HepG2 (cell line): Measurements from ENCODE around the gene COMP. TPM values are rescaled to one million over a fixed set of nuclear protein-coding genes. Genes with fewer than 3 reads are reported as not detected.
A peak's percentile ranks its signal among the peaks of the same experiment; 100 is the strongest.

Source experiments
- ATAC-seq: fragments of 200-7000 bp; cut with Tn5 transposase; 3 replicates; pipeline ENCODE4 v1.9.1; 2020; ENCODE audit warnings: mild to moderate bottlenecking, moderate library complexity
- BruUV-seq: library from RNA; stranded (reverse); fragments of 400-500 nt; replicated peaks from 2 replicates; lab custom pipeline; 2021; lab: Mats Ljungman, UMichigan
- CTCF ChIA-PET: fragments of 300-600 bp; formaldehyde crosslinking; extraction: SDS; loops from one replicate; lab custom pipeline; 2021; ENCODE audit warnings: low total read pairs, inconsistent platforms, low intra/inter-chr PET ratio; lab: Yijun Ruan, JAX
- POLR2A ChIA-PET: fragments of 350-600 bp; sonication (Branson Sonifier 250); formaldehyde crosslinking; loops from one replicate; lab custom pipeline; 2020; ENCODE audit warnings: antibody characterized with exemption, inconsistent platforms; lab: Yijun Ruan, JAX
- DNase-seq: peaks from one replicate; pipeline ENCODE4 v3.0.0-alpha.2; 2015; ENCODE audit warnings: low spot score
- FAIRE-seq: peaks from 3 replicates; lab custom pipeline; 2011; peaks lifted over from hg19 to GRCh38; lab: Jason Lieb, UNC
- H2AFZ ChIP-seq: one replicate; pipeline ENCODE4 v1.6.1; 2011; ENCODE audit warnings: low read length, inconsistent platforms
- H3K27ac ChIP-seq: fragments of 300-600 bp; 3 replicates; pipeline ENCODE4 v1.8.0; 2011; ENCODE audit warnings: mixed run types, mild to moderate bottlenecking, mixed read lengths, low read length, inconsistent platforms; ENCODE audit not compliant: insufficient read depth; ENCODE audit errors: extremely low read length
- H3K27me3 ChIP-seq, 2 experiments: fragments of 200-600 bp in 1 of 2; 2 replicates in 1 of 2; 3 replicates in 1 of 2; pipeline versions ENCODE4 v1.6.0 to v1.8.0; 2011; ENCODE audit warnings: low read length in 2 of 2, mild to moderate bottlenecking in 2 of 2, moderate library complexity in 2 of 2, inconsistent platforms in 1 of 2; ENCODE audit not compliant: insufficient read depth in 2 of 2, control insufficient read depth in 1 of 2
- H3K36me3 ChIP-seq, 2 experiments: fragments of 200-600 bp in 1 of 2; replicated peaks in 1 of 2; 2 replicates in 1 of 2; 3 replicates in 1 of 2; pipeline versions ENCODE4 v1.5.1 to v1.8.0; 2011; ENCODE audit warnings: low read length in 2 of 2, inconsistent platforms in 1 of 2; ENCODE audit not compliant: insufficient read depth in 2 of 2, control insufficient read depth in 1 of 2
- H3K4me1 ChIP-seq: 2 replicates; pipeline ENCODE4 v1.5.1; 2012; ENCODE audit warnings: low read length, inconsistent platforms; ENCODE audit not compliant: insufficient read depth
- H3K4me2 ChIP-seq: 2 replicates; pipeline ENCODE4 v1.6.0; 2011; ENCODE audit warnings: low read depth, low read length, inconsistent platforms
- H3K4me3 ChIP-seq, 3 experiments: fragments of 200-600 bp in 1 of 3; sonication (generic), shearing (Covaris generic) in 1 of 3; replicated peaks in 1 of 3; 2 replicates each; pipeline ENCODE4 v1.5.1; 2011 to 2016; ENCODE audit warnings: low read length in 3 of 3, inconsistent platforms in 2 of 3, low read depth in 2 of 3, mild to moderate bottlenecking in 2 of 3, control low read depth in 1 of 3, mixed read lengths in 1 of 3; ENCODE audit not compliant: insufficient read depth in 1 of 3
- H3K79me2 ChIP-seq: one replicate; pipeline ENCODE4 v1.6.1; 2011; ENCODE audit warnings: low read length, inconsistent platforms; ENCODE audit not compliant: insufficient read depth
- H3K9ac ChIP-seq: 2 replicates; pipeline ENCODE4 v1.6.0; 2011; ENCODE audit warnings: mild to moderate bottlenecking, low read depth, low read length, inconsistent platforms; ENCODE audit not compliant: insufficient read depth
- H3K9me3 ChIP-seq: 2 replicates; pipeline ENCODE4 v1.5.1; 2012; ENCODE audit warnings: mild to moderate bottlenecking, low read length
- H4K20me1 ChIP-seq: 2 replicates; pipeline ENCODE4 v1.6.0; 2011; ENCODE audit warnings: inconsistent platforms, mild to moderate bottlenecking, low read length, moderate library complexity; ENCODE audit not compliant: insufficient read depth
- EP300 ChIP-seq, 3 experiments: sonication (generic) in 1 of 3; formaldehyde crosslinking in 1 of 3; IDR thresholded peaks; 2 replicates each; pipeline versions ENCODE4 v1.5.1 to v1.6.1; 2011 to 2020; ENCODE audit warnings: low read depth in 2 of 3, low read length in 2 of 3, borderline replicate concordance in 1 of 3, improper control_type of control experiment in 1 of 3, mild to moderate bottlenecking in 1 of 3, missing genetic modification reagents in 1 of 3, moderate library complexity in 1 of 3
- HIVEP1 ChIP-seq: sonication (generic); formaldehyde crosslinking; IDR thresholded peaks from 2 replicates; pipeline ENCODE4 v1.4.0; 2020; ENCODE audit warnings: mild to moderate bottlenecking, missing genetic modification reagents
- MAZ ChIP-seq, 2 experiments: sonication (generic) in 1 of 2; formaldehyde crosslinking in 1 of 2; IDR thresholded peaks; 2 replicates each; pipeline versions ENCODE4 v1.5.0 to v1.6.1; 2012 to 2020; ENCODE audit warnings: low read depth in 2 of 2, mild to moderate bottlenecking in 2 of 2, borderline replicate concordance in 1 of 2, improper control_type of control experiment in 1 of 2, low read length in 1 of 2, missing genetic modification reagents in 1 of 2, moderate library complexity in 1 of 2
- MED1 ChIP-seq: sonication (generic); formaldehyde crosslinking; IDR thresholded peaks from 2 replicates; pipeline ENCODE4 v1.4.0; 2020; ENCODE audit warnings: missing genetic modification reagents
- MEIS1 ChIP-seq: sonication (generic); formaldehyde crosslinking; IDR thresholded peaks from 2 replicates; pipeline ENCODE4 v1.9.0; 2021; ENCODE audit warnings: mild to moderate bottlenecking, missing genetic modification reagents, moderate library complexity, borderline replicate concordance
- MEIS2 ChIP-seq: sonication (generic); formaldehyde crosslinking; IDR thresholded peaks from 2 replicates; pipeline ENCODE4 v1.9.0; 2021; ENCODE audit warnings: mild to moderate bottlenecking, missing genetic modification reagents
- NCOA2 ChIP-seq: sonication (generic); formaldehyde crosslinking; IDR thresholded peaks from 2 replicates; pipeline ENCODE4 v1.8.0; 2022; ENCODE audit warnings: inconsistent platforms
- RFX3 ChIP-seq: IDR thresholded peaks from 2 replicates; pipeline ENCODE4 v1.6.1; 2016; ENCODE audit warnings: missing biosample characterization, missing genetic modification reagents
- THRA ChIP-seq: sonication (generic); formaldehyde crosslinking; IDR thresholded peaks from 2 replicates; pipeline ENCODE4 v1.4.0; 2020; ENCODE audit warnings: missing genetic modification reagents, borderline replicate concordance
- ZBTB43 ChIP-seq: sonication (generic); formaldehyde crosslinking; conservative IDR thresholded peaks from 2 replicates; pipeline ENCODE4 v1.4.0; 2020; ENCODE audit warnings: missing genetic modification reagents
- ZBTB46 ChIP-seq: sonication (generic); formaldehyde crosslinking; IDR thresholded peaks from 2 replicates; pipeline ENCODE4 v1.4.0; 2020; ENCODE audit warnings: mild to moderate bottlenecking, missing genetic modification reagents, borderline replicate concordance
- ZMYM3 ChIP-seq: sonication (generic); formaldehyde crosslinking; IDR thresholded peaks from 2 replicates; pipeline ENCODE4 v1.5.1; 2020; ENCODE audit warnings: mild to moderate bottlenecking, missing genetic modification reagents
- ZNF335 ChIP-seq: sonication (generic); formaldehyde crosslinking; IDR thresholded peaks from 2 replicates; pipeline ENCODE4 v1.4.0; 2020; ENCODE audit warnings: missing genetic modification reagents
- ZNF343 ChIP-seq: sonication (generic); formaldehyde crosslinking; IDR thresholded peaks from 2 replicates; pipeline ENCODE4 v1.4.0; 2020; ENCODE audit warnings: mild to moderate bottlenecking, missing genetic modification reagents
- ZNF800 ChIP-seq: sonication (generic); formaldehyde crosslinking; IDR thresholded peaks from 2 replicates; pipeline ENCODE4 v1.4.0; 2020; ENCODE audit warnings: missing genetic modification reagents
- WGBS: methylation state at CpG from one replicate; pipeline ENCODE4 v1.1.6; 2017; ENCODE audit warnings: low lambda C conversion rate; 5-methylcytosine and 5-hydroxymethylcytosine counted together
- in situ Hi-C: cut with HindIII; loops from 2 replicates; pipeline ENCODE4 v1.10.0; 2017; ENCODE audit warnings: low pct_unique_long_range_greater_than_20kb; ENCODE audit not compliant: extremely low pct_ligation_motif_present
- intact Hi-C: fragments of 100-400 bp; cut with micrococcal nuclease; formaldehyde crosslinking; loops from one replicate; pipeline ENCODE4 v1.10.0; 2022; ENCODE audit not compliant: unreplicated experiment
- polyA plus RNA-seq, 8 experiments: library from polyadenylated mRNA; depleted of rRNA in 3 of 8; stranded (reverse) in 7 of 8; unstranded in 1 of 8; fragments of >200 nt; fragmentation: Illumina TruSeq in 4 of 8; extraction: Trizol in 4 of 8; gene quantifications; 2 replicates each; pipeline versions ENCODE4 v1.2.1 to v1.2.3, GENCODE V29; 2011 to 2016; ENCODE audit warnings: low read depth in 4 of 8, missing spikeins in 1 of 8, mixed read lengths in 1 of 8; ENCODE audit not compliant: insufficient read depth in 1 of 8
- total RNA-seq, 5 experiments: library from RNA; depleted of rRNA; stranded (reverse); fragments of >200 nt; fragmentation: Illumina TruSeq; extraction: Trizol; gene quantifications; 2 replicates each; pipeline ENCODE4 v1.2.3, GENCODE V29; 2016; ENCODE audit warnings: low read depth in 1 of 5

COMP gene
- total and polyA plus RNA-seq, 2 of the 13 experiments (the other 11 are each of a cell fraction or from before 2014, with no cell fraction given), result 0.04 to 0.13 TPM

GRCh38 chr19:18798384-18799352 is 7.6 kb upstream of the COMP start:
- WGBS, result 11% methylated on average over 13 of the region's 22 CpGs
- Histone ChIP-seq H3K79me2 (no peaks in the 10 kb centered on the region), H2AFZ (no peak overlapping the region), H3K4me2 (peak overlapping the region; percentile 61), H3K9ac (no peak overlapping the region), H3K27ac (no peak overlapping the region), H3K27me3 (peaks cover 2 to 24% of the 10 kb centered on the region in 2 experiments; a peak in 4 of 5 replicates), H4K20me1 (no peaks in the 10 kb centered on the region), H3K36me3 (no peaks in the 10 kb centered on the region), H3K4me3 (peak overlapping the region in 1 of 3 experiments; percentile 36; a peak in 1 of 6 replicates), H3K4me1 (peaks cover 61% of the 10 kb centered on the region), H3K9me3 (no peaks in the 10 kb centered on the region)
- CTCF ChIA-PET, result no interaction called here
- FAIRE-seq (peak; percentile 42), DNase-seq (peak; percentile 75), ATAC-seq (peak; percentile 75)
- intact Hi-C loops (loop anchor here (5.0 kb wide), 1 partner anchor 34 kb away; the partner anchor contains the start of gene UPF1), in situ Hi-C loops (no loop called here)
- POLR2A ChIA-PET, result no interaction called here
- no TSS peak for BruUV-seq
- TF ChIP-seq HIVEP1 (peak; percentile 43; the same call in 1 of the 2 replicates), MED1 (CRISPR knock-in tag) (no peak), MEIS2 (CRISPR knock-in tag) (peak; percentile 92), MAZ (IDR thresholded peaks at IDR 0.05; ENCODE audit: borderline replicate concordance, low read depth, low read length) (no peak), MAZ (CRISPR knock-in tag; IDR thresholded peaks at IDR 0.05; ENCODE audit: low read depth) (peak; percentile 41; the same call in 1 of the 2 replicates), EP300 (IDR thresholded peaks at IDR 0.05; ENCODE audit: low read depth in 2 of 2, low read length in 2 of 2) (peak in 1 of 2 experiments; percentile 38; a peak in 1 of 4 replicates), EP300 (CRISPR knock-in tag; IDR thresholded peaks at IDR 0.05; ENCODE audit: borderline replicate concordance) (no peak), ZNF343 (CRISPR knock-in tag) (no peak), NCOA2 (CRISPR knock-in tag) (peak; percentile 42; the same call in 1 of the 2 replicates), THRA (CRISPR knock-in tag) (peak; percentile 29; the same call in 1 of the 2 replicates), MEIS1 (CRISPR knock-in tag) (peak; percentile 76; the same call in 1 of the 2 replicates), ZNF800 (no peak), RFX3 (CRISPR knock-in tag) (no peak), ZBTB46 (CRISPR knock-in tag) (no peak), ZMYM3 (CRISPR knock-in tag) (peak; percentile 84), ZBTB43 (CRISPR knock-in tag) (no peak), ZNF335 (no peak)
